Prostate gland (tissue), 2 donors: ENCODE data around the gene NR6A1. TPM values are rescaled to one million over a fixed set of nuclear protein-coding genes. Genes with fewer than 3 reads are reported as not detected.

Experiments
- DNase-seq: peaks from one replicate; pipeline ENCODE4 v3.0.0-alpha.2; 2019; ENCODE audit warnings: low spot score
- H3K27ac ChIP-seq, 2 donors: fragments of 200-600 bp; sonication (generic); 2 replicates each; pipeline ENCODE4 v1.5.1; 2017 to 2019
- H3K27me3 ChIP-seq: fragments of 200-600 bp; sonication (generic); replicated peaks from 2 replicates; pipeline ENCODE4 v1.5.1; 2019; ENCODE audit not compliant: insufficient read depth
- H3K36me3 ChIP-seq, 2 donors: fragments of 200-600 bp; sonication (generic); 1 replicate in 1 of 2; 2 replicates in 1 of 2; pipeline versions ENCODE4 v1.5.1 to v1.8.1; 2017 to 2019
- H3K4me1 ChIP-seq: fragments of 200-600 bp; sonication (generic); replicated peaks from 2 replicates; pipeline ENCODE4 v1.5.1; 2019
- H3K4me3 ChIP-seq, 2 donors: fragments of 200-600 bp; sonication (generic); 2 replicates each; pipeline ENCODE4 v1.5.1; 2017 to 2019
- H3K9me3 ChIP-seq: fragments of 200-600 bp; sonication (generic); 2 replicates; pipeline ENCODE4 v1.5.1; 2017
- CTCF ChIP-seq, 4 experiments: fragments of 200-600 bp in 2 of 4; fragments of 450-650 bp in 2 of 4; sonication (generic) in 2 of 4; IDR thresholded peaks; 1 replicate in 3 of 4; 2 replicates in 1 of 4; pipeline ENCODE4 v1.5.1; 2016 to 2019; ENCODE audit warnings: antibody characterized with exemption in 4 of 4, mild to moderate bottlenecking in 2 of 4, moderate library complexity in 2 of 4
- POLR2A ChIP-seq: fragments of 450-650 bp; IDR thresholded peaks from one replicate; pipeline ENCODE4 v1.6.1; 2016; ENCODE audit warnings: antibody characterized with exemption, mild to moderate bottlenecking
- POLR2AphosphoS5 ChIP-seq: sonication (generic); formaldehyde crosslinking; IDR thresholded peaks from one replicate; pipeline ENCODE4 v1.6.1; 2017; ENCODE audit warnings: antibody characterized with exemption
- WGBS: methylation state at CpG from one replicate; pipeline ENCODE4 v1.1.5; 2018; 5-methylcytosine and 5-hydroxymethylcytosine counted together
- intact Hi-C: fragments of 100-400 bp; cut with DNase I; formaldehyde crosslinking; loops from one replicate; pipeline ENCODE4 v1.14.2; 2022
- total RNA-seq, 2 donors: library from RNA; depleted of rRNA; stranded (reverse); fragments of >200 nt; gene quantifications; one replicate each; pipeline ENCODE4 v1.1.0, GENCODE V29; 2016

Gene NR6A1
- total RNA-seq, 2 donors from 2014 or later, result 1.3 to 53.7 TPM

GRCh38 chr9:124758061-124758460, 13.1 kb downstream of the NR6A1 start:
- H3K36me3 ChIP-seq, result no peaks in the 10 kb centered on the region
- no peak overlapping the region for H3K27ac ChIP-seq
- 38% methylated on average over 3 of the region's 3 CpGs for WGBS
- no peak overlapping the region for H3K4me3 ChIP-seq
- no peak for DNase-seq
- TF ChIP-seq POLR2A, result no peak
- TF ChIP-seq CTCF (IDR thresholded peaks at IDR 0.05), result no peak
- TF ChIP-seq POLR2AphosphoS5, result no peak
- no peaks in the 10 kb centered on the region for H3K4me1 ChIP-seq
- no peaks in the 10 kb centered on the region for H3K27me3 ChIP-seq
- H3K9me3 ChIP-seq, result no peaks in the 10 kb centered on the region
- intact Hi-C loops, result no loop called here

GRCh38 chr9:124757616-124758015, 13.5 kb downstream of the NR6A1 start:
- intact Hi-C loops, result no loop called here
- no peak overlapping the region for H3K27ac ChIP-seq
- H3K9me3 ChIP-seq, result no peaks in the 10 kb centered on the region
- no peaks in the 10 kb centered on the region for H3K27me3 ChIP-seq
- H3K36me3 ChIP-seq, result no peaks in the 10 kb centered on the region
- DNase-seq, result no peak
- 35% methylated on average over 6 of the region's 6 CpGs for WGBS
- no peak for TF ChIP-seq POLR2AphosphoS5
- no peak for TF ChIP-seq POLR2A
- TF ChIP-seq CTCF (IDR thresholded peaks at IDR 0.05), result no peak
- H3K4me1 ChIP-seq, result no peaks in the 10 kb centered on the region
- H3K4me3 ChIP-seq, result no peak overlapping the region

GRCh38 chr9:124756011-124756410, 15.1 kb downstream of the NR6A1 start:
- no peaks in the 10 kb centered on the region for H3K27me3 ChIP-seq
- TF ChIP-seq POLR2A, result no peak
- no peak for TF ChIP-seq CTCF (IDR thresholded peaks at IDR 0.05)
- TF ChIP-seq POLR2AphosphoS5, result no peak
- no peaks in the 10 kb centered on the region for H3K9me3 ChIP-seq
- WGBS, result 91% methylated on average over 2 of the region's 2 CpGs
- H3K4me1 ChIP-seq, result no peaks in the 10 kb centered on the region
- no peaks in the 10 kb centered on the region for H3K36me3 ChIP-seq
- no peak overlapping the region for H3K27ac ChIP-seq
- DNase-seq, result no peak
- intact Hi-C loops, result no loop called here
- no peak overlapping the region for H3K4me3 ChIP-seq

- WGBS, result 61% methylated on average over 3 of the region's 3 CpGs
These were observed 16.1 kb downstream of the NR6A1 start for GRCh38 chr9:124755061-124755460.

More at GRCh38 chr9:124755061-124755460, 16.1 kb downstream of the NR6A1 start:
- Histone ChIP-seq H3K4me1 (no peaks in the 10 kb centered on the region), H3K9me3 (no peaks in the 10 kb centered on the region), H3K36me3 (no peaks in the 10 kb centered on the region), H3K27ac (no peak overlapping the region), H3K4me3 (no peak overlapping the region), H3K27me3 (no peaks in the 10 kb centered on the region)
- TF ChIP-seq POLR2A (no peak), POLR2AphosphoS5 (no peak), CTCF (IDR thresholded peaks at IDR 0.05) (no peak)
- DNase-seq, result no peak
- intact Hi-C loops, result no loop called here
